Astrocyte (in vitro differentiated cells and primary cell): ENCODE results near the gene ADCY5.

ENCODE experiments used
- EZH2 ChIP-seq: IDR thresholded peaks from 2 replicates; pipeline ENCODE4 v1.6.1; 2012; ENCODE audit warnings: mild to moderate bottlenecking, low read length, inconsistent platforms; ENCODE audit not compliant: insufficient read depth
- TF ChIP-seq, protein P1 (sequence below): IDR thresholded peaks from 2 replicates; pipeline ENCODE4 v1.5.1; 2011; ENCODE audit warnings: low read depth, mild to moderate bottlenecking, inconsistent platforms, low read length, moderate library complexity; ENCODE audit not compliant: insufficient read depth

GRCh38 chr3:123448536-123449101, at the start of gene ADCY5:
- TF ChIP-seq, protein P1, sequence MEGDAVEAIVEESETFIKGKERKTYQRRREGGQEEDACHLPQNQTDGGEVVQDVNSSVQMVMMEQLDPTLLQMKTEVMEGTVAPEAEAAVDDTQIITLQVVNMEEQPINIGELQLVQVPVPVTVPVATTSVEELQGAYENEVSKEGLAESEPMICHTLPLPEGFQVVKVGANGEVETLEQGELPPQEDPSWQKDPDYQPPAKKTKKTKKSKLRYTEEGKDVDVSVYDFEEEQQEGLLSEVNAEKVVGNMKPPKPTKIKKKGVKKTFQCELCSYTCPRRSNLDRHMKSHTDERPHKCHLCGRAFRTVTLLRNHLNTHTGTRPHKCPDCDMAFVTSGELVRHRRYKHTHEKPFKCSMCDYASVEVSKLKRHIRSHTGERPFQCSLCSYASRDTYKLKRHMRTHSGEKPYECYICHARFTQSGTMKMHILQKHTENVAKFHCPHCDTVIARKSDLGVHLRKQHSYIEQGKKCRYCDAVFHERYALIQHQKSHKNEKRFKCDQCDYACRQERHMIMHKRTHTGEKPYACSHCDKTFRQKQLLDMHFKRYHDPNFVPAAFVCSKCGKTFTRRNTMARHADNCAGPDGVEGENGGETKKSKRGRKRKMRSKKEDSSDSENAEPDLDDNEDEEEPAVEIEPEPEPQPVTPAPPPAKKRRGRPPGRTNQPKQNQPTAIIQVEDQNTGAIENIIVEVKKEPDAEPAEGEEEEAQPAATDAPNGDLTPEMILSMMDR: no peak
- peak; percentile 98 for TF ChIP-seq EZH2
